ENCODE measurements around the gene CHFR.
"Not testable (repeated sequence)": the region's sequence is repeated elsewhere in the genome, so short reads cannot be mapped to it uniquely, and the experiment has no call there.

CHFR gene

GRCh38 chr12:132873724-132874123 is 13.7 kb downstream of the CHFR start:
- DNase-seq, result no peak

GRCh38 chr12:132872975-132873421 is 14.4 kb downstream of the CHFR start:
- DNase-seq, result no peak

DNA sequence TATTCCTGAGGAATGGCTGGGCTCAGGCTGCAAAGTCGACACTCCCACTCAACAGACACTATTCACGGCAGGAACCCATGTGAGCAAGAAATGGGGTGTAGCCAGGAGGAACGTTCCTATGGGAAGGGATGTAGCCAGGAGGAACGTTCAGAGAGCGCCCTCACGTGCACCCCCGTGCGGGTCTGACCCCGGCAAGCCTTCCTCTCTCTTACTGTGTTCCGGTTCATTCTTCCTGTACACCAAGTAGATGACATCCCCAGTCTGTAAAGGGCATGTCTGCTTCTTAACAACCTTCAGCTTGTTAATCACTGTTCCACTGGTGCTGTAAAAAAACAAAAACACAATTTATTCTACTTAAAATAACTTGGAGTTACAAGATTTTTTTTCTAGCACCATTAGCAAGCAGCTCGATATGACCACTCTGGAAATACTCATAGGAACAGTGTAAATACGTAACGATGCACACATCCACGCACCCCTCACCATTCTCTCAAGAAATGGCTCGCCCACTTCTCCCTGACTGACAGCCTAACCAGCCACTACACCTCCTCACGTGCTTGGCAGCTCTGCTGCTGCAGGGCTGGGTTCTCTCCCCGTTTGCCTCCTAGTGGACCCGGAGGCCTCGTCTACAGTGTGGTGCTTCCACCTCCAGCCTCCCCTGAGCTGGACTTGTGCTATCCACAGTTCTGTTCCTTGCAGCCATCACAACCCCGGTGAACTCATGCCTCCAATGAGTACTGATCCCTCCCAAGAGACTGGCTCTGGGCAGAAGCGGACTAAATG is 15.1 kb downstream of the CHFR start:
- DNase-seq, result no peak

DNA sequence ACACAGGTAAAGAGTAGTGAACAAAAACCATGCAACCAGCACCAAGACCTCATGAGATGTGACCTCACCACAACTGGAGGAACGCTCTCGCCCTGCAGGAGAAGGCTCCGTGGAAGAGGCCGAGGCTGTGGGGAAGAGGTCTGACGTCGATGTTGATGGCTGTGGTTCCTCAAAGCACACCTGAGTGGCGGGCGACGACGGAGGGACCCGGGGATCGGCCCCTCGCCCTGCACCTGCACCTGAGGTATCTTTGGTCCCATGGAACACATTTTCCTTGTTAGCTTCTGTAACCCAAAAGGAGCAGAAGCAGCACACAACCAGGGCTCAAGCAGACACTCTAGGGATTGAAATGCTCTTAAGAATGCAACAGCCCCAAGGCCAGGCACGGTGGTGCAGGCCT is 17.9 kb downstream of the CHFR start:
- no peak for DNase-seq

DNA sequence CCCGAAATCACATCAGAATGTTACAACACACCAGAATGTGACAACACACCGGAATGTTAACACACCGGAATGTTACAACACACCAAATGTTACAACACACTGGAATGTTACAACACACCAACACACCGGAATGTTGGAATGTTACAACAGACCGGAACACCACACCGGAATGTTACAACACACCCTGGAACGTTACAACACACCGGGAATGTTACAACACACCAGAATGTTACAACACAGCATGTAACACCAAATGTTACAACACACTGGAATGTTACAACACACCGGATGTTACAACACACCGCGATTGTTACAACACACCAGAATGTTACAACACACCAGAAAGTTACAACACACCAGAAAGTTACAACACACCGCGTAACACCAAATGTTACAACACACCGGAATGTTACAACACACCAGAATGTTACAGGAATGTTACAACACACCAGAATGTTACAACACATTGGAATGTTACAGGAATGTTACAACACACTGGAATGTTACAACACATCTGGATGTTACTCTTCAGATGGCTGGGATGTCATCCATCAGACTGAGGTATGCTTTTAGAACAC is 21.1 kb downstream of the CHFR start:
- no peak for DNase-seq

DNA sequence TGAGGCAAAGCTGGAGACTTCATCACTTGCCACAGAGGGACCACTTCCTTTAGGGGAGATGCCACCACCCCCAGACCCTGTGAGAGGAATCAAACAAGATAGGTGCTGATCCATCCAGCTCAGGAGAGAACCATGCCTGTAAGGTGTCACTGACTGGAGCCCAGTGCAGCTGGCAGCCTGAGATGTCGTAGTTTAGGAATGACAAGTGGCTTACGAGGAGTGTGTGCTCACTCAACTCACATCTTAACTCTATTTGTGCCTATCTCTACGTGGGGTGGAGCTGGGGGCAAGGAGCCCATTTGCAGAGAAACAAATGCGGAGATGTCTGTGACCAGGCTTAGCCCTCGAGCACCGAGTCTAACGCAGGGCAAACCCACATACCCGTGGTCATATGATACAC is 25.8 kb downstream of the CHFR start:
- no peak for DNase-seq

- no peak for DNase-seq
Measured at GRCh38 chr12:132858718-132859266, 28.6 kb downstream of the CHFR start.

GRCh38 chr12:132857019-132857418 is 30.4 kb downstream of the CHFR start:
- not testable (repeated sequence) for DNase-seq

DNA sequence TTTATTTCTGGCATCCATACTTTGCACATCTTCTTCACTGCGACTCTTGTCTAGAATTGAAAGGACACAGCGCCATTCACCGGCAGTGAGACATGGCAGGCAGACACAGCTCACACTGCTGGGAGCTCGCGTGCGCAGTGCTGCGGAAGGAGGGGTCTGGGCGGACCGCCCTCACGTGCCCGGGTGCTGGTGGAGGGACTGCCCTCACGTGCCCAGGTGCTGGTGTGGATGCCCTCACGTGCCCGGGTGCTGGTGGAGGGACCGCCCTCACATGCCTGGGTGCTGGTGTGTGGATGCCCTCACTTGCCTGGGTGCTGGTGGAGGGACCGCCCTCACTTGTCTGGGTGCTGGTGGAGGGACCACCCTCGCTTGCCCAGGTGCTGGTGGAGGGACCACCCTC is 30.8 kb downstream of the CHFR start:
- DNase-seq, result no peak

GRCh38 chr12:132855211-132855610 is 32.2 kb downstream of the CHFR start:
- not testable (repeated sequence) for DNase-seq

- no peak for DNase-seq
Measured at GRCh38 chr12:132853285-132854092, 33.9 kb downstream of the CHFR start.

- DNase-seq, result no peak
Measured at GRCh38 chr12:132852496-132852895, 34.9 kb downstream of the CHFR start.

- DNase-seq, result no peak
Measured at GRCh38 chr12:132851465-132851864, 35.9 kb downstream of the CHFR start.

- DNase-seq, result no peak
Measured at GRCh38 chr12:132850291-132850690, 37.1 kb downstream of the CHFR start.

DNA sequence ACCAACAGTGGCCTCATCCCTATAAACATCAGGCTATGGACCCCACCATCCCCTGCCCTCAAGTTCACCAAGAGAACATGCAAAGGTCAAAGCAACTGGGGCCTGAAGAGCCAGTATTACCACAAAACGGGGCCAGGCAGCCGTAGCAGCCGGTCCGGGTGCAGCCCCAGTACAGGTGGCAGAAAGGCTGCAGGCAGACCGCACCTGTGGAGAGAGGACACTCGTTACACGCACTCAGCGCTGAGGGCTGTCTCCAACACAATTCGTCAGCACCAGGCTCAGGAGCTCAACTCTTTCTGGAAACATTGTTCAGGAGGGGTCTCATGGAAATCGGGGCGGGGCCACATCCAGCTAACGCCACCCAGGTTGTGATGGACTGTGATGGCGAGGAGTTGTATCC is 38.9 kb downstream of the CHFR start:
- DNase-seq, result no peak

DNA sequence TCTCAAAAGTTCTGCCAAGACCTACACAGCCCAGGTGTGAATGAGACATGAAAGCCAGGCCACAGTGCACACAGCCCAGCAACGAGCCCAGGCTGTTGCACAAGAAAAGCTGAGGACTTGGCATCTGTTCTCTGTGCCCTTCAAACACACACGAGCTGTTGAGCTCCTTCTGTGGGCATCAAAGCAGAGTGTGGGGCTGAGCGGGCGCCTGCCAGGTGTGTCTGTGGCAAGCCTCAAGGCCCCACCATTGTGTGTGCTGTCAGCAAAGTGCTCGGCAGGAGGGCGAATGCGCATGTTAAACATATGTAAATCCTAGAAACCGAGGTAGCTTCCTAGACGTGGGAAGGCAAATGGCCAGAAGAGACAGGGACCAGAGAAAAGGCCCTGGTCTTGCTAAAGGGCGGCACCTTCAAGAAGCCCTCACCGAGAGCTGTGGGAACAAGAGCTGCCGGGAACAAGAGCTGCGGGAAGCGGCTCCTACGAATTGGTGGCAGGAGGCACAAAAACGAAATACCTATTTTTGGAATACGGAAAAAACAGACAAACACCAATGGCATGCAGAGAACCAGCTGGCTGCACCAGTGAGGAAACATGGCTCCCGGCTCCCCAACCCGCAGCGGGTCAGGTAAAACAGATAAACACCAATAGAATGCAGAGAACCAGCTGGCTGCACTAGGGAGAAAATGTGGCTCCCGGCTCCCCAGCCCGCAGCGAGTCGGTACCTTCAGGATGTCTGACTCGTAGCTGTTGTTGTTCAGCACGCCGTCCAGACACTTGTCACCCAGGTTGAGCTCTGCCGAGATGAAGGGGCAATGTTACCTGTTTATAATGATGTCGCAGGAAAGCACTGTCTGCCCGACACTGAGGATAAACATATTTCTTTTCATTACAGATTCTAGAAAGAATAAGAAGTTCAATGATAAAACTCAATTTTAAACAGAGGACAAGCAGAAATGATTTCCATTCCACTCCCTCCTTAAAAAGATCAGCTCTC is 39.7 kb downstream of the CHFR start:
- DNase-seq, result no peak

DNA sequence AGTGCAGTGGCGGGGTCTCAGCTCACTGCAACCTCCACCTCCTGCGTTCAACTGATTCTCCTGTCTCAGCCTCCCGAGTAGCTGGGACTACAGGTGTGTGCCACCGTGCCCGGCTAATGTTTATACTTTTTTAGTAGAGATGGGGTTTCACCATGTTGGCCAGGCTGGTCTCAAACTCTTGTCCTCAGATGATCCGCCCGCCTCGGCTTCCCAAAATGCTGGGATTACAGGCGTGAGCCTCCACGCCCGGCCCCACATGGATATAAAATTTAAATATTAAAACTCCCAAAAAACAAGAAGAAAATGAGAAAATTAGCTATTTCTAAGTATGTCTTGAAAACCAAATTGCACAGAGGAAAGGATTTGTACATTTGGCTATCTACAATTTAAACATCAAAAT is 42.7 kb downstream of the CHFR start:
- not testable (repeated sequence) for DNase-seq

- DNase-seq, result no peak
Measured at GRCh38 chr12:132842449-132843045, 44.9 kb downstream of the CHFR start.

GRCh38 chr12:132841151-132841550 is 46.3 kb downstream of the CHFR start:
- DNase-seq, result no peak

- DNase-seq, result no peak
Measured at GRCh38 chr12:132840536-132840935, 46.9 kb downstream of the CHFR start.

DNA sequence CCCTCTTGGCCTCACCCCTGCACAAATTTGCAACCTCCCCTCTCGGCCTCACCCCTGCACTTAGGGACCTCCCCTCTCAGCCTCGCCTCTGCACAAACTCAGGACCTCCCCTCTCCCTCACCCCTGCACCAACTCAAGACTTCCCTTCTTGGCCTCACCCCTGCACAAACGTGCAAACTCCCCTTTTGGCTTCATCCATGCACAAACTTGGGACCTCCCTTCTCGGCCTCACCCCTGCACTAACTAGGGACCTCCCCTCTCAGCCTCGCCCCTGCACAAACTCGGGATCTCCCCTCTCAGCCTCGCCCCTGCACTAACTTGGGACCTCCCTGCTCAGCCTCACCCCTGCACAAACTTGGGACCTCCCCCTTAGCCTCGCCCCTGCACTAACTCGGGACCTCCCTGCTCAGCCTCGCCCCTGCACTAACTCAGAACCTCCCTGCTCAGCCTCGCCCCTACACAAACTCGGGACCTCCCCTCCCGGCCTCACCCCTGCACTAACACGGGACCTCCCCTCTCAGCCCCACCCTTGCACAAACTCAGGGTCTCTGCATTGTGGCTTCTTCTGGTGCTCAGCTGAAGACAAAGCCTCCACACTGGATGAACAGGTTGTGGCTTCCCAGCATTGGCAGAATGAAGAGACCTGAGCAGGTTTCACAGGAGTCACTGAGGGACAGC is 47.7 kb downstream of the CHFR start:
- no peak for DNase-seq
